HepG2 (cell line): Measurements from ENCODE around the gene MRPL58. TPM values are rescaled to one million over a fixed set of nuclear protein-coding genes. Genes with fewer than 3 reads are reported as not detected.

Experiments
- ATAC-seq: fragments of 200-7000 bp; cut with Tn5 transposase; 3 replicates; pipeline ENCODE4 v1.9.1; 2020; ENCODE audit warnings: mild to moderate bottlenecking, moderate library complexity
- BruUV-seq: library from RNA; stranded (reverse); fragments of 400-500 nt; replicated peaks from 2 replicates; lab custom pipeline; 2021; lab: Mats Ljungman, UMichigan
- CTCF ChIA-PET: fragments of 300-600 bp; formaldehyde crosslinking; extraction: SDS; loops from one replicate; lab custom pipeline; 2021; ENCODE audit warnings: low total read pairs, inconsistent platforms, low intra/inter-chr PET ratio; lab: Yijun Ruan, JAX
- POLR2A ChIA-PET: fragments of 350-600 bp; sonication (Branson Sonifier 250); formaldehyde crosslinking; loops from one replicate; lab custom pipeline; 2020; ENCODE audit warnings: antibody characterized with exemption, inconsistent platforms; lab: Yijun Ruan, JAX
- DNase-seq: peaks from one replicate; pipeline ENCODE4 v3.0.0-alpha.2; 2015; ENCODE audit warnings: low spot score
- FAIRE-seq: peaks from 3 replicates; lab custom pipeline; 2011; peaks lifted over from hg19 to GRCh38; lab: Jason Lieb, UNC
- H2AFZ ChIP-seq: one replicate; pipeline ENCODE4 v1.6.1; 2011; ENCODE audit warnings: low read length, inconsistent platforms
- H3K27ac ChIP-seq: fragments of 300-600 bp; 3 replicates; pipeline ENCODE4 v1.8.0; 2011; ENCODE audit warnings: mixed run types, mild to moderate bottlenecking, mixed read lengths, low read length, inconsistent platforms; ENCODE audit not compliant: insufficient read depth; ENCODE audit errors: extremely low read length
- H3K27me3 ChIP-seq, 2 experiments: fragments of 200-600 bp in 1 of 2; 2 replicates in 1 of 2; 3 replicates in 1 of 2; pipeline versions ENCODE4 v1.6.0 to v1.8.0; 2011; ENCODE audit warnings: low read length in 2 of 2, mild to moderate bottlenecking in 2 of 2, moderate library complexity in 2 of 2, inconsistent platforms in 1 of 2; ENCODE audit not compliant: insufficient read depth in 2 of 2, control insufficient read depth in 1 of 2
- H3K36me3 ChIP-seq, 2 experiments: fragments of 200-600 bp in 1 of 2; replicated peaks in 1 of 2; 2 replicates in 1 of 2; 3 replicates in 1 of 2; pipeline versions ENCODE4 v1.5.1 to v1.8.0; 2011; ENCODE audit warnings: low read length in 2 of 2, inconsistent platforms in 1 of 2; ENCODE audit not compliant: insufficient read depth in 2 of 2, control insufficient read depth in 1 of 2
- H3K4me1 ChIP-seq: 2 replicates; pipeline ENCODE4 v1.5.1; 2012; ENCODE audit warnings: low read length, inconsistent platforms; ENCODE audit not compliant: insufficient read depth
- H3K4me2 ChIP-seq: 2 replicates; pipeline ENCODE4 v1.6.0; 2011; ENCODE audit warnings: low read depth, low read length, inconsistent platforms
- H3K4me3 ChIP-seq, 3 experiments: fragments of 200-600 bp in 1 of 3; sonication (generic), shearing (Covaris generic) in 1 of 3; replicated peaks in 1 of 3; 2 replicates each; pipeline ENCODE4 v1.5.1; 2011 to 2016; ENCODE audit warnings: low read length in 3 of 3, inconsistent platforms in 2 of 3, low read depth in 2 of 3, mild to moderate bottlenecking in 2 of 3, control low read depth in 1 of 3, mixed read lengths in 1 of 3; ENCODE audit not compliant: insufficient read depth in 1 of 3
- H3K79me2 ChIP-seq: one replicate; pipeline ENCODE4 v1.6.1; 2011; ENCODE audit warnings: low read length, inconsistent platforms; ENCODE audit not compliant: insufficient read depth
- H3K9ac ChIP-seq: 2 replicates; pipeline ENCODE4 v1.6.0; 2011; ENCODE audit warnings: mild to moderate bottlenecking, low read depth, low read length, inconsistent platforms; ENCODE audit not compliant: insufficient read depth
- H3K9me3 ChIP-seq: 2 replicates; pipeline ENCODE4 v1.5.1; 2012; ENCODE audit warnings: mild to moderate bottlenecking, low read length
- H4K20me1 ChIP-seq: 2 replicates; pipeline ENCODE4 v1.6.0; 2011; ENCODE audit warnings: inconsistent platforms, mild to moderate bottlenecking, low read length, moderate library complexity; ENCODE audit not compliant: insufficient read depth
- DNMT1 ChIP-seq: sonication (generic); formaldehyde crosslinking; IDR thresholded peaks from 2 replicates; pipeline ENCODE4 v1.5.1; 2020; ENCODE audit warnings: mild to moderate bottlenecking, missing genetic modification reagents
- KDM5B ChIP-seq: sonication (generic); formaldehyde crosslinking; IDR thresholded peaks from 2 replicates; pipeline ENCODE4 v1.4.0; 2020; ENCODE audit warnings: missing genetic modification reagents, mild to moderate bottlenecking, borderline replicate concordance
- KDM6A ChIP-seq: IDR thresholded peaks from 2 replicates; pipeline ENCODE4 v1.6.1; 2016; ENCODE audit warnings: low read depth
- MXD4 ChIP-seq: IDR thresholded peaks from 2 replicates; pipeline ENCODE4 v1.6.1; 2016; ENCODE audit warnings: mild to moderate bottlenecking, missing biosample characterization, missing genetic modification reagents
- SMAD1 ChIP-seq: sonication (generic); formaldehyde crosslinking; IDR thresholded peaks from 2 replicates; pipeline ENCODE4 v1.4.0; 2020; ENCODE audit warnings: missing genetic modification reagents, low read depth, mild to moderate bottlenecking, borderline replicate concordance
- SNRNP70 ChIP-seq: fragments of 200-400 bp; formaldehyde crosslinking; IDR thresholded peaks from 2 replicates; pipeline ENCODE4 v1.6.1; 2017; ENCODE audit warnings: mild to moderate bottlenecking, low read depth, low read length, moderate library complexity
- THYN1 ChIP-seq: sonication (generic); formaldehyde crosslinking; IDR thresholded peaks from 2 replicates; pipeline ENCODE4 v1.8.1; 2023; ENCODE audit warnings: low read depth, mild to moderate bottlenecking, moderate library complexity, missing genetic modification reagents, borderline replicate concordance
- ZNF24 ChIP-seq: fragments of 450-650 bp; IDR thresholded peaks from 2 replicates; pipeline ENCODE4 v1.6.1; 2017; ENCODE audit warnings: antibody characterized with exemption, mild to moderate bottlenecking
- ZNF747 ChIP-seq: sonication (generic); formaldehyde crosslinking; IDR thresholded peaks from 2 replicates; pipeline ENCODE4 v1.8.1; 2023; ENCODE audit warnings: missing genetic modification reagents, mild to moderate bottlenecking, borderline replicate concordance
- WGBS: methylation state at CpG from one replicate; pipeline ENCODE4 v1.1.6; 2017; ENCODE audit warnings: low lambda C conversion rate; 5-methylcytosine and 5-hydroxymethylcytosine counted together
- in situ Hi-C: cut with HindIII; loops from 2 replicates; pipeline ENCODE4 v1.10.0; 2017; ENCODE audit warnings: low pct_unique_long_range_greater_than_20kb; ENCODE audit not compliant: extremely low pct_ligation_motif_present
- intact Hi-C: fragments of 100-400 bp; cut with micrococcal nuclease; formaldehyde crosslinking; loops from one replicate; pipeline ENCODE4 v1.10.0; 2022; ENCODE audit not compliant: unreplicated experiment
- polyA plus RNA-seq, 8 experiments: library from polyadenylated mRNA; depleted of rRNA in 3 of 8; stranded (reverse) in 7 of 8; unstranded in 1 of 8; fragments of >200 nt; fragmentation: Illumina TruSeq in 4 of 8; extraction: Trizol in 4 of 8; gene quantifications; 2 replicates each; pipeline versions ENCODE4 v1.2.1 to v1.2.3, GENCODE V29; 2011 to 2016; ENCODE audit warnings: low read depth in 4 of 8, missing spikeins in 1 of 8, mixed read lengths in 1 of 8; ENCODE audit not compliant: insufficient read depth in 1 of 8
- total RNA-seq, 5 experiments: library from RNA; depleted of rRNA; stranded (reverse); fragments of >200 nt; fragmentation: Illumina TruSeq; extraction: Trizol; gene quantifications; 2 replicates each; pipeline ENCODE4 v1.2.3, GENCODE V29; 2016; ENCODE audit warnings: low read depth in 1 of 5
- TF ChIP-seq, protein P1 (sequence below): sonication (generic); formaldehyde crosslinking; IDR thresholded peaks from 2 replicates; pipeline ENCODE4 v1.8.0; 2022; ENCODE audit warnings: low read depth, missing genetic modification reagents
- TF ChIP-seq, protein P2 (sequence below): sonication (generic); formaldehyde crosslinking; IDR thresholded peaks from 2 replicates; pipeline ENCODE4 v1.8.1; 2023; ENCODE audit warnings: missing genetic modification reagents, inconsistent platforms, borderline replicate concordance
- TF ChIP-seq, protein P3 (sequence below): sonication (generic); formaldehyde crosslinking; IDR thresholded peaks from 2 replicates; pipeline ENCODE4 v1.5.0; 2020; ENCODE audit warnings: missing genetic modification reagents
- TF ChIP-seq, protein P4 (sequence below): sonication (generic); formaldehyde crosslinking; IDR thresholded peaks from 2 replicates; pipeline ENCODE4 v1.8.0; 2022; ENCODE audit warnings: mild to moderate bottlenecking, missing genetic modification reagents, moderate library complexity
- TF ChIP-seq, protein P5 (sequence below), 2 experiments: sonication (generic) in 1 of 2; formaldehyde crosslinking in 1 of 2; IDR thresholded peaks; 2 replicates each; pipeline versions ENCODE4 v1.4.0 to v1.6.1; 2016 to 2020; ENCODE audit warnings: borderline replicate concordance in 1 of 2, low read depth in 1 of 2, mild to moderate bottlenecking in 1 of 2, missing genetic modification reagents in 1 of 2

Gene MRPL58
- total and polyA plus RNA-seq, 2 of the 13 experiments (the other 11 are each of a cell fraction or from before 2014, with no cell fraction given): 44.9 to 68.9 TPM

DNA sequence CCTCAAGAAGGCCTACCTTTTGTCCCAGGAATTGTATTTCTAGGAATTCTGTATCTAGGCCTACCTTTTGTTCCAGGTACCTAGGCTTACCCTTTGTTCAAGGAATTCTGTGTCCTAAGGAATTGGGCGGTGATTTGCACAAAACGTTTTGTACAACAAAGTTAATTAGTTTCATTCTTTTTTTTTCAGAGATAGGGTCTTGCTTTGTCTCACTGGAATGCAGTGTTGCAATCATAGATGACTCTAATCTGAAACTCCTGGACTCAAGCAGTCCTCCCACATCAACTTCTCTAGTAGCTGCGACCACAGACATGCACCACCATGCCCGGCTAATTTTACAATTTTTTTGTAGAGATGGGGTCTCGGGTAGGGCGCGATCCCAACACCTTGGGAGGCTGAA lies 18.0 kb upstream of the MRPL58 start (continued):
- TF ChIP-seq, protein P1, sequence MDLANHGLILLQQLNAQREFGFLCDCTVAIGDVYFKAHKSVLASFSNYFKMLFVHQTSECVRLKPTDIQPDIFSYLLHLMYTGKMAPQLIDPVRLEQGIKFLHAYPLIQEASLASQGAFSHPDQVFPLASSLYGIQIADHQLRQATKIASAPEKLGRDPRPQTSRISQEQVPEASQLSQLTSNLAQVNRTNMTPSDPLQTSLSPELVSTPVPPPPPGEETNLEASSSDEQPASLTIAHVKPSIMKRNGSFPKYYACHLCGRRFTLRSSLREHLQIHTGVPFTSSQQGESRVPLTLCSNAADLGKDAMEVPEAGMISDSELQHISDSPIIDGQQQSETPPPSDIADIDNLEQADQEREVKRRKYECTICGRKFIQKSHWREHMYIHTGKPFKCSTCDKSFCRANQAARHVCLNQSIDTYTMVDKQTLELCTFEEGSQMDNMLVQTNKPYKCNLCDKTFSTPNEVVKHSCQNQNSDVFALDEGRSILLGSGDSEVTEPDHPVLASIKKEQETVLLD (CRISPR knock-in tag): no peak

DNA sequence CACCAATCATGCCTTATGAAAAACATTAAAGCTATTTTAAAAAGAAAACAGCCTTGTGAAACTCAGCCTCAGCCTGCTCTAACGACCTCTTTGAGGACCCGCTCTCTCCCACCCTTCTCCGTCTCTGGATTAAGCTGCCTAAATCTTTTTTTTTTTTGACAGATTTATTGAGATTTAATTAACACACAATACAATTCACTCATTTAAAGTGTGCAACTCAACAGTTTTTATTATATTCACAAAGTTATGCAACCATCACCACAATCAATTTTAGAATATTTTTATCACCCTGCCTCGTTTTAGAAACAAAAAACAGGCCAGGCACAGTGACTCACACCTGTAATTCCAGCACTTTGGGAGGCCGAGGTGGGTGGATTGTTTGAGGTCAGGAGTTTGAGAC lies 16.6 kb upstream of the MRPL58 start:
- ATAC-seq: no peak
- intact Hi-C loops (no loop called here), in situ Hi-C loops (no loop called here)
- no peak for DNase-seq
- Histone ChIP-seq H3K27me3 (no peaks in the 10 kb centered on the region), H3K27ac (no peak overlapping the region), H3K9me3 (no peaks in the 10 kb centered on the region), H3K4me1 (peaks cover 34% of the 10 kb centered on the region), H3K4me2 (no peak overlapping the region), H3K79me2 (no peaks in the 10 kb centered on the region), H4K20me1 (no peaks in the 10 kb centered on the region), H3K36me3 (no peaks in the 10 kb centered on the region), H3K9ac (no peak overlapping the region), H2AFZ (no peak overlapping the region), H3K4me3 (no peak overlapping the region)
- WGBS: 72% methylated on average over 5 of the region's 5 CpGs
- no peak for FAIRE-seq
- no TSS peak for BruUV-seq
- POLR2A ChIA-PET: interaction anchor here (2.2 kb wide), 1 partner anchor 16 kb away, joined by 8 read pairs; the partner anchor contains the start of gene MRPL58
- CTCF ChIA-PET: no interaction called here
- no peak for TF ChIP-seq DNMT1 (CRISPR knock-in tag)
- TF ChIP-seq KDM5B (CRISPR knock-in tag): no peak
- no peak for TF ChIP-seq THYN1 (CRISPR knock-in tag)
- TF ChIP-seq, protein P2, sequence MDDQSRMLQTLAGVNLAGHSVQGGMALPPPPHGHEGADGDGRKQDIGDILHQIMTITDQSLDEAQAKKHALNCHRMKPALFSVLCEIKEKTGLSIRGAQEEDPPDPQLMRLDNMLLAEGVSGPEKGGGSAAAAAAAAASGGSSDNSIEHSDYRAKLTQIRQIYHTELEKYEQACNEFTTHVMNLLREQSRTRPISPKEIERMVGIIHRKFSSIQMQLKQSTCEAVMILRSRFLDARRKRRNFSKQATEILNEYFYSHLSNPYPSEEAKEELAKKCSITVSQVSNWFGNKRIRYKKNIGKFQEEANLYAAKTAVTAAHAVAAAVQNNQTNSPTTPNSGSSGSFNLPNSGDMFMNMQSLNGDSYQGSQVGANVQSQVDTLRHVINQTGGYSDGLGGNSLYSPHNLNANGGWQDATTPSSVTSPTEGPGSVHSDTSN (CRISPR knock-in tag): no peak
- no peak for TF ChIP-seq MXD4 (CRISPR knock-in tag)
- no peak for TF ChIP-seq ZNF747 (CRISPR knock-in tag)
- no peak for TF ChIP-seq SMAD1 (CRISPR knock-in tag)
- TF ChIP-seq, protein P3, sequence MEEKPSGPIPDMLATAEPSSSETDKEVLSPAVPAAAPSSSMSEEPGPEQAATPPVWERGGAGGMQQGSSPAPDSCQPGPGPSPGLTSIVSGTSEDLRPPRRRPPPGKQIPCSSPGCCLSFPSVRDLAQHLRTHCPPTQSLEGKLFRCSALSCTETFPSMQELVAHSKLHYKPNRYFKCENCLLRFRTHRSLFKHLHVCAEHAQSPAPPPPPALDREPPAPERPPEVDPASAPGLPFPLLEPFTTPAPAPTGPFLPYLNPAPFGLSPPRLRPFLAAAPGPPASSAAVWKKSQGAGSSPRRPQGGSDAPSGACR (CRISPR knock-in tag): no peak
- TF ChIP-seq ZNF24: no peak
- TF ChIP-seq, protein P4, sequence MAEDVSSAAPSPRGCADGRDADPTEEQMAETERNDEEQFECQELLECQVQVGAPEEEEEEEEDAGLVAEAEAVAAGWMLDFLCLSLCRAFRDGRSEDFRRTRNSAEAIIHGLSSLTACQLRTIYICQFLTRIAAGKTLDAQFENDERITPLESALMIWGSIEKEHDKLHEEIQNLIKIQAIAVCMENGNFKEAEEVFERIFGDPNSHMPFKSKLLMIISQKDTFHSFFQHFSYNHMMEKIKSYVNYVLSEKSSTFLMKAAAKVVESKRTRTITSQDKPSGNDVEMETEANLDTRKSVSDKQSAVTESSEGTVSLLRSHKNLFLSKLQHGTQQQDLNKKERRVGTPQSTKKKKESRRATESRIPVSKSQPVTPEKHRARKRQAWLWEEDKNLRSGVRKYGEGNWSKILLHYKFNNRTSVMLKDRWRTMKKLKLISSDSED (CRISPR knock-in tag): no peak
- TF ChIP-seq SNRNP70: no peak
- TF ChIP-seq KDM6A: no peak
- TF ChIP-seq, protein P5, sequence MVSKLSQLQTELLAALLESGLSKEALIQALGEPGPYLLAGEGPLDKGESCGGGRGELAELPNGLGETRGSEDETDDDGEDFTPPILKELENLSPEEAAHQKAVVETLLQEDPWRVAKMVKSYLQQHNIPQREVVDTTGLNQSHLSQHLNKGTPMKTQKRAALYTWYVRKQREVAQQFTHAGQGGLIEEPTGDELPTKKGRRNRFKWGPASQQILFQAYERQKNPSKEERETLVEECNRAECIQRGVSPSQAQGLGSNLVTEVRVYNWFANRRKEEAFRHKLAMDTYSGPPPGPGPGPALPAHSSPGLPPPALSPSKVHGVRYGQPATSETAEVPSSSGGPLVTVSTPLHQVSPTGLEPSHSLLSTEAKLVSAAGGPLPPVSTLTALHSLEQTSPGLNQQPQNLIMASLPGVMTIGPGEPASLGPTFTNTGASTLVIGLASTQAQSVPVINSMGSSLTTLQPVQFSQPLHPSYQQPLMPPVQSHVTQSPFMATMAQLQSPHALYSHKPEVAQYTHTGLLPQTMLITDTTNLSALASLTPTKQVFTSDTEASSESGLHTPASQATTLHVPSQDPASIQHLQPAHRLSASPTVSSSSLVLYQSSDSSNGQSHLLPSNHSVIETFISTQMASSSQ (IDR thresholded peaks at IDR 0.05; ENCODE audit: low read depth): no peak
- TF ChIP-seq, protein P5 (CRISPR knock-in tag; IDR thresholded peaks at IDR 0.05; ENCODE audit: borderline replicate concordance): no peak
